Measurements from ENCODE around the gene FBXL13.
A peak's percentile ranks its signal among the peaks of the same experiment; 100 is the strongest.
"Not testable (repeated sequence)": the region's sequence is repeated elsewhere in the genome, so short reads cannot be mapped to it uniquely, and the experiment has no call there.

FBXL13 gene

GRCh38 chr7:103093429-103093828 lies 18.8 kb upstream of the FBXL13 start:
- Mint-ChIP-seq H3K9me3 (no peaks in the 10 kb centered on the region), H3K4me3 (no peak overlapping the region), H3K27ac (no peak overlapping the region), H3K27me3 (ENCODE audit: low read depth) (no peaks in the 10 kb centered on the region), H3K36me3 (ENCODE audit: low read depth) (peaks cover 65% of the 10 kb centered on the region), H3K4me1 (no peaks in the 10 kb centered on the region)
- no peak for TF ChIP-seq CTCF (IDR thresholded peaks at IDR 0.05; ENCODE audit: unreplicated experiment in 3 of 3)

- not testable (repeated sequence) for H3K9me3 Mint-ChIP-seq; H3K27me3 Mint-ChIP-seq (ENCODE audit: low read depth); H3K4me1 Mint-ChIP-seq; H3K4me3 Mint-ChIP-seq; H3K27ac Mint-ChIP-seq
- peaks cover 62% of the 10 kb centered on the region for H3K36me3 Mint-ChIP-seq (ENCODE audit: low read depth)
These were observed 17.7 kb upstream of the FBXL13 start for GRCh38 chr7:103092321-103092720.

GRCh38 chr7:103083210-103083609 lies 8.6 kb upstream of the FBXL13 start:
- Mint-ChIP-seq H3K27me3 (ENCODE audit: low read depth) (no peaks in the 10 kb centered on the region), H3K4me3 (no peak overlapping the region), H3K36me3 (ENCODE audit: low read depth) (peaks cover 31% of the 10 kb centered on the region), H3K27ac (no peak overlapping the region), H3K4me1 (no peaks in the 10 kb centered on the region), H3K9me3 (no peaks in the 10 kb centered on the region)
- TF ChIP-seq CTCF (IDR thresholded peaks at IDR 0.05; ENCODE audit: unreplicated experiment in 3 of 3) = no peak

- Mint-ChIP-seq H3K36me3 (ENCODE audit: low read depth) (peaks cover 30% of the 10 kb centered on the region), H3K4me1 (no peaks in the 10 kb centered on the region), H3K4me3 (no peak overlapping the region), H3K27me3 (ENCODE audit: low read depth) (no peaks in the 10 kb centered on the region), H3K9me3 (no peaks in the 10 kb centered on the region), H3K27ac (no peak overlapping the region)
- no peak for TF ChIP-seq CTCF (IDR thresholded peaks at IDR 0.05; ENCODE audit: unreplicated experiment in 3 of 3)
These were observed 7.9 kb upstream of the FBXL13 start for GRCh38 chr7:103082497-103082896.

- Mint-ChIP-seq H3K36me3 (ENCODE audit: low read depth) (peaks cover 24% of the 10 kb centered on the region), H3K4me1 (peaks cover 3% of the 10 kb centered on the region), H3K27me3 (ENCODE audit: low read depth) (no peaks in the 10 kb centered on the region), H3K4me3 (no peak overlapping the region), H3K9me3 (no peaks in the 10 kb centered on the region), H3K27ac (no peak overlapping the region)
- TF ChIP-seq CTCF (IDR thresholded peaks at IDR 0.05; ENCODE audit: unreplicated experiment in 3 of 3) = no peak
These were observed 6.3 kb upstream of the FBXL13 start for GRCh38 chr7:103080923-103081322.

GRCh38 chr7:103079836-103080235 lies 5.2 kb upstream of the FBXL13 start:
- Mint-ChIP-seq H3K27me3 (ENCODE audit: low read depth) (no peaks in the 10 kb centered on the region), H3K36me3 (ENCODE audit: low read depth) (peaks cover 20% of the 10 kb centered on the region), H3K27ac (no peak overlapping the region), H3K9me3 (no peaks in the 10 kb centered on the region), H3K4me3 (no peak overlapping the region), H3K4me1 (peaks cover 7% of the 10 kb centered on the region)
- no peak for TF ChIP-seq CTCF (IDR thresholded peaks at IDR 0.05; ENCODE audit: unreplicated experiment in 3 of 3)

- not testable (repeated sequence) for H3K27me3 Mint-ChIP-seq (ENCODE audit: low read depth); H3K9me3 Mint-ChIP-seq; H3K36me3 Mint-ChIP-seq (ENCODE audit: low read depth)
- Mint-ChIP-seq H3K27ac (peak overlapping the region in 1 of 3 experiments; percentile 36), H3K4me3 (peak overlapping the region; percentile 61 to 81 (median 76)), H3K4me1 (peaks cover 18% of the 10 kb centered on the region)
These were observed 3.6 kb upstream of the FBXL13 start for GRCh38 chr7:103078226-103078625.
